ENCODE results near the gene GNA15.
"Not testable (repeated sequence)": the region's sequence is repeated elsewhere in the genome, so short reads cannot be mapped to it uniquely, and the experiment has no call there.

Gene GNA15

GRCh38 chr19:3135961-3136683 lies at the start of gene GNA15:
GNA15 (plus strand) TSS chr19:3136033; CDS start chr19:3136451, 418 bp downstream.
- H3K9me3 ChIP-seq = no peaks in the 10 kb centered on the region
- peaks cover 41 to 42% of the 10 kb centered on the region in 2 experiments for H3K4me1 ChIP-seq (ENCODE audit: control insufficient read depth in 1 of 2, insufficient read depth in 1 of 2, low read depth in 1 of 2, low read length in 1 of 2)
- H3K27me3 ChIP-seq = no peaks in the 10 kb centered on the region
- no peak for TF ChIP-seq CTCF (IDR thresholded peaks at IDR 0.05)
- peak within 1 kb of the TSS; percentile 70 for H3K27ac ChIP-seq
- H3K36me3 ChIP-seq = no peaks in the 10 kb centered on the region
- H3K4me3 ChIP-seq (ENCODE audit: low read depth in 1 of 2, low read length in 1 of 2) = peak within 1 kb of the TSS; percentile 67 to 76

GRCh38 chr19:3087769-3088168 lies 48.1 kb upstream of the GNA15 start:
- no peaks in the 10 kb centered on the region for H3K9me3 ChIP-seq
- H3K4me1 ChIP-seq (ENCODE audit: control insufficient read depth in 1 of 2, insufficient read depth in 1 of 2, low read depth in 1 of 2, low read length in 1 of 2) = no peaks in the 10 kb centered on the region
- no peaks in the 10 kb centered on the region for H3K36me3 ChIP-seq
- no peak overlapping the region for H3K27ac ChIP-seq
- no peak for TF ChIP-seq CTCF (IDR thresholded peaks at IDR 0.05)
- H3K27me3 ChIP-seq = peaks cover 23% of the 10 kb centered on the region
- H3K4me3 ChIP-seq (ENCODE audit: low read depth in 1 of 2, low read length in 1 of 2) = no peak overlapping the region

GRCh38 chr19:3089299-3089855 lies 46.5 kb upstream of the GNA15 start:
- peaks cover 38% of the 10 kb centered on the region for H3K27me3 ChIP-seq
- H3K9me3 ChIP-seq; H3K27ac ChIP-seq; H3K36me3 ChIP-seq; H3K4me3 ChIP-seq (ENCODE audit: low read depth in 1 of 2, low read length in 1 of 2); H3K4me1 ChIP-seq (ENCODE audit: control insufficient read depth in 1 of 2, insufficient read depth in 1 of 2, low read depth in 1 of 2, low read length in 1 of 2): not testable (repeated sequence)

- Histone ChIP-seq H3K9me3 (no peaks in the 10 kb centered on the region), H3K36me3 (no peaks in the 10 kb centered on the region), H3K4me1 (ENCODE audit: control insufficient read depth in 1 of 2, insufficient read depth in 1 of 2, low read depth in 1 of 2, low read length in 1 of 2) (peaks cover 16 to 23% of the 10 kb centered on the region in 2 experiments), H3K4me3 (ENCODE audit: low read depth in 1 of 2, low read length in 1 of 2) (peak overlapping the region; percentile 54 to 56), H3K27ac (no peak overlapping the region), H3K27me3 (peaks cover 83% of the 10 kb centered on the region)
- no peak for TF ChIP-seq CTCF (IDR thresholded peaks at IDR 0.05)
Observed at GRCh38 chr19:3094601-3095440, 41.0 kb upstream of the GNA15 start.

- H3K36me3 ChIP-seq = no peaks in the 10 kb centered on the region
- H3K4me1 ChIP-seq (ENCODE audit: control insufficient read depth in 1 of 2, insufficient read depth in 1 of 2, low read depth in 1 of 2, low read length in 1 of 2) = peaks cover 16 to 23% of the 10 kb centered on the region in 2 experiments
- no peak for TF ChIP-seq CTCF (IDR thresholded peaks at IDR 0.05)
- H3K27ac ChIP-seq = no peak overlapping the region
- peaks cover 91% of the 10 kb centered on the region for H3K27me3 ChIP-seq
- peak overlapping the region; percentile 54 to 56 for H3K4me3 ChIP-seq (ENCODE audit: low read depth in 1 of 2, low read length in 1 of 2)
- no peaks in the 10 kb centered on the region for H3K9me3 ChIP-seq
Observed at GRCh38 chr19:3095441-3096191, 40.2 kb upstream of the GNA15 start.
